Measurements from ENCODE around the gene GNB1L.

GNB1L gene

DNA sequence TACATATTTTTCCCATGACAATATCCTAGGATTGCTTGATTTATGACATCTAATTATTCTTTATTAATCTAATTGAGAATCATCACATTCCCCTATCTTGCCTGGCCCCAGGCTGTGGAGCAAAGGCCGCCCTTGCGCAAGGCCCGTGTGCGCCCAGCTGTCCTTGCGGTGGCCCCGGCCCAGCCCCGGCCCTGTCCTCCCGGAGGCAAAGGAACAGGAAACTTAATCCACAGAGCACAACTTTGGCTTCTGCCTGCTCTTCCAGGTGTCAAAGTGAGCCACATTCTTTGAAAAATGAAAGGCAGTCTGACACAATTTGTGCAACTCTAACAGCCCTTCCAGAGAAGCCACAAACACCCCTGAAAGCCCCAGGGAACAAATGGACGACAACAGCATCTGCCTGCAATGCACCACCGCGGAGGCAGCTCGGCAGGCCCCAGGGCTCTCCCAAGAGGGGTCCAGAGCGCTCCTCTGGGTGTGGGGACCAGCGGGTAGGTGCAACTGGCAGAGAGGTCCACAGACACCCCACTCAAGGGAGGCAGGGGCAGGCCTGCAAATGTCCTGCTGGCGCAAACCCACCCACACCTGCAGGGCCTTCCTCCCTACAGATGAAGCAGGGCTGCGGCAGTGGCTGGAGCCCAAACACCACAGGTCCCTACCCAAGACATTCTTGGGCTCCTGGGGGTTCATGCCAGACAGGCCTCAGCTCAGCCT is 30.3 kb downstream of the GNB1L start:
- CTCF ChIA-PET = interaction anchor here (1.3 kb wide), 1 partner anchor 93 kb away, joined by 4 read pairs; no protein-coding TSS in a partner anchor
- DNase-seq (ENCODE audit: low read depth, low spot score) = no peak
- H3K4me3 ChIP-seq (ENCODE audit: low read depth, low read length) = no peak overlapping the region
- POLR2A ChIA-PET = no interaction called here
- TF ChIP-seq, protein P1, sequence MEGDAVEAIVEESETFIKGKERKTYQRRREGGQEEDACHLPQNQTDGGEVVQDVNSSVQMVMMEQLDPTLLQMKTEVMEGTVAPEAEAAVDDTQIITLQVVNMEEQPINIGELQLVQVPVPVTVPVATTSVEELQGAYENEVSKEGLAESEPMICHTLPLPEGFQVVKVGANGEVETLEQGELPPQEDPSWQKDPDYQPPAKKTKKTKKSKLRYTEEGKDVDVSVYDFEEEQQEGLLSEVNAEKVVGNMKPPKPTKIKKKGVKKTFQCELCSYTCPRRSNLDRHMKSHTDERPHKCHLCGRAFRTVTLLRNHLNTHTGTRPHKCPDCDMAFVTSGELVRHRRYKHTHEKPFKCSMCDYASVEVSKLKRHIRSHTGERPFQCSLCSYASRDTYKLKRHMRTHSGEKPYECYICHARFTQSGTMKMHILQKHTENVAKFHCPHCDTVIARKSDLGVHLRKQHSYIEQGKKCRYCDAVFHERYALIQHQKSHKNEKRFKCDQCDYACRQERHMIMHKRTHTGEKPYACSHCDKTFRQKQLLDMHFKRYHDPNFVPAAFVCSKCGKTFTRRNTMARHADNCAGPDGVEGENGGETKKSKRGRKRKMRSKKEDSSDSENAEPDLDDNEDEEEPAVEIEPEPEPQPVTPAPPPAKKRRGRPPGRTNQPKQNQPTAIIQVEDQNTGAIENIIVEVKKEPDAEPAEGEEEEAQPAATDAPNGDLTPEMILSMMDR (IDR thresholded peaks at IDR 0.05; ENCODE audit: insufficient read depth, low read length, missing control alignments) = no peak

DNA sequence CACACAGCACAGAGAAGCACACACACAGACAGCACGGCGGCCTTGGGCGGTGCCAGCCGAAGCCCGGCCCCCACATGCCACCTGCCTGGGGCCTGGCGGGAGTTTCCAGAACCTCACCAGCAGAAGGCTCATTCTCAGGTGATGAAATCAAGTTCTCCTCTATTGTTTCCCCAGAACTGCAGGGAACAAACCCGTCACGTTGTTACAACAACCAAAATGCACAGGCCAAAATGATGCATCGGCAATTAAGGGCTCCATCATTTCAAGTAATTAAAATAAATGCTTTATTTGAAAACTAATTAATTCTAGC is 30.8 kb downstream of the GNB1L start:
- no peak for DNase-seq (ENCODE audit: low read depth, low spot score)
- ChIA-PET POLR2A (no interaction called here), CTCF (interaction anchor here (1.3 kb wide), 1 partner anchor 93 kb away, joined by 4 read pairs; no protein-coding TSS in a partner anchor)
- H3K4me3 ChIP-seq (ENCODE audit: low read depth, low read length) = no peak overlapping the region
- TF ChIP-seq, protein P1 (IDR thresholded peaks at IDR 0.05; ENCODE audit: insufficient read depth, low read length, missing control alignments) = no peak

DNA sequence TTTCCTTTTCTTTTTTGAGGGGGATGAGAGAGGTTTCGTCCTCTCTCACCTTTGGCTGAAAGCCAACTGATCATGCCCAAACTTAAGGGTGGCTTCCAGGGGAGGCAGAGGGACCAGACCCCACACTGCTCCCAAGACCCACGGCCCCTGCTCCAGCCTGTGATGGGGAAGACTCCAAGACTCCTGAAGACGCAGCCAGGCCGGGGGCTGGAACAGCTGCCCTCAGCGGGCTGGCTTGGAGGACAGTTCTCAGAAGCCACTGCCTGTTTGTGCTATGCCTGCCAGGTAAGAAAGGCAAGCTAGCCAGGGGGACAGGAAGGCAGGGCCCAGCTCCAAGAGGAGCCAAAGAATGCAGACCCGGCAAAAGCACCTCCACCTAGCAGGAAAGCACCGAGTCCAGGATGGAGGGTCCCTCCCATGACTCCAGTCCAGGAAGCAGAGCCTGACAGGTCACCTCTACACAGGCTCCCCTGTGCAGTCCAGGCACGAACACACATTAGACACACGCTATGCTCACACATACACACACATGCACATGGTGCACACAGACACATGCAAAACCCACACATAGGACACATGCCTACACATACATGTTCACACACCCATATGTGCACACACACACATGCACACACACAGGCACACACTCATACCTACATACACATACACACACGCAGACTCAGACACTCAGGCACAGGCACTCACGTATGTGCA is 31.3 kb downstream of the GNB1L start:
- no peak for DNase-seq (ENCODE audit: low read depth, low spot score)
- ChIA-PET POLR2A (no interaction called here), CTCF (interaction anchor here (1.3 kb wide), 1 partner anchor 92 kb away, joined by 4 read pairs; no protein-coding TSS in a partner anchor)
- H3K4me3 ChIP-seq (ENCODE audit: low read depth, low read length) = no peak overlapping the region
- TF ChIP-seq, protein P1 (IDR thresholded peaks at IDR 0.05; ENCODE audit: insufficient read depth, low read length, missing control alignments) = no peak

DNA sequence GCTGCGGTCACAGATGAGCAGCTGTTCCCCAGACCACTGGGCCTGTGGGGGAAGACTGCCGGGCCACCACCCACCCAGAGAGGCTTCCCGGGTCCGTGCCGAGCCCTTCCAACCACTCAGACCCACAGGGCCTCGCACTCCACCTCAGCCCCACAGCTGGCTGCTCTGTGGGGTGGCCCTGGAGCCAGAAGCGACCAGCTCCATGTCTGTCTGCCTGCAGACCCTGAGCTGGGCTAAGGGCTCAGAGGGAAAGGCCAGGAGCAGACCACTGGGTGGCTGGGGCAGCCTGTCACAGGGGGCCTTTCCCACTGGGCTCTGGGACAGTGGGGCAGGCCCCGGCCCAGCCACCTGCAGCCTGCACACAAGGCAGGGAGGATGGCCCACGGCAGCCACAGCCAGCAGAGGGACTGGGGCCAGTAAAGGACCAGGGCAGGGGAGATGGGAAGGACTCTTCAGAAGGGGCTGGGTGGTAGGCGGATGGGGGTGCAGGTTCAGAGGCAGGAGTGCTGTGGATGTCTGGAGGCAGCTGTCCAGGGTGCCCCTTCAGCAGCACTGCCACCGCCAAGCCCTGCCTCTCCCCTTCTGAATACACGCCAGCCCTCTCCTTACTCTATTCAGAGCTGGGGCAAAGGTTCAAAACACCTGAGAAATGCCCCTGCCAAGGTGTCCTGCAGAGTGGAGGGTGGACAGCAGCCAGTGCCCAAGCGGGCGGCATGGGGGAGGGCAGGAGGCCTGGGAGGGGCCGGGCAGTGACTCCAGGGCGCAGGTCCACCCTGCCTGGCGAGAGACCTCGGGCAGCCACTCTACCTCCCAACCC is 32.2 kb downstream of the GNB1L start:
- H3K4me3 ChIP-seq (ENCODE audit: low read depth, low read length) = no peak overlapping the region
- DNase-seq (ENCODE audit: low read depth, low spot score) = no peak
- TF ChIP-seq, protein P1 (IDR thresholded peaks at IDR 0.05; ENCODE audit: insufficient read depth, low read length, missing control alignments) = no peak
- ChIA-PET CTCF (interaction anchor here (1.2 kb wide), 2 partner anchors 10 to 92 kb away, joined by 3 read pairs; no protein-coding TSS in a partner anchor), POLR2A (no interaction called here)

DNA sequence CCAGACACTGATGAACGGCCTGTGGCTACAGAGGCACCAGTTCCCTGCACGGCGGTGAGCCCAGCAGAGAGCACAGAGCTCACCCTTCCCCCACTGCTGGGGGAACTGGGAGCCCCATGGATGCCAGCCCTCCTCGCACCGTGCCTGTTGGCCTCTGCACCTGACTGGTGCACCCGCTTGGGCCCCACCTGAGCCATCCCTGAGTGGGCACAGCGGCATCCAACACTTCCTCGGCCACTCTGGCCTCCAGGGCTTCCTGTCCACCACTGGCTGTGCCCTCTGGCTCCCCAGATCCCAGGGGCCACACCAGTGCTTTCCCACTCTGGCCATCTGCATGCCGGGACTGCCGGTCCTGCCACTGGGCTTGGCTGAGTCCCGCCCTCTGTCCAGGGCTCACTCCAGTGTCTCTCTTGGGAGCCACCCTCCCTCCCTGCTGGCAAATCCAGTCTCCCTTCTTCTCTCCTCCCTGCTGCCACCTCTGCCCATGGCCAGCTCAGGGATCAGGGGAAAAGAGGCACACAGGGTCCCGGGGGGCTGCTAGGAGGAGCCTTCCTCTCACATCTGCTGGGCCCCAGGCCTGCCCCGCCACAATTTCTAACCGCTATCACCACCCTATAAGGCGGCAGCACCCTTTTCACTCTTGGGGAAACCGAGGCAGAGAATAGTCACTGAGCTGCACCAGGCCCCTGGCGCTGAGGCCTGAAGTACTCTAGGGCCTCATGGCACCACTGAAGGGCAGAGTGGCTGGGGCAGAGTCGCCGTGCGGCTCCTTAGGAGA is 33.0 kb downstream of the GNB1L start:
- DNase-seq (ENCODE audit: low read depth, low spot score) = no peak
- TF ChIP-seq, protein P1 (IDR thresholded peaks at IDR 0.05; ENCODE audit: insufficient read depth, low read length, missing control alignments) = no peak
- ChIA-PET POLR2A (interaction anchor here (0.6 kb wide), 1 partner anchor 20 kb away, joined by 3 read pairs; no protein-coding TSS in a partner anchor), CTCF (interaction anchor here (1.2 kb wide), 2 partner anchors 11 to 91 kb away, joined by 3 read pairs; no protein-coding TSS in a partner anchor)
- H3K4me3 ChIP-seq (ENCODE audit: low read depth, low read length) = no peak overlapping the region
